Activated T-helper 9 cell treated with anti-CD3 and anti-CD28 coated beads, Interleukin-2, amount 50 U/mL, for 16 hours (primary cell): ENCODE data around the gene CCL4.
"Not testable (repeated sequence)": the region's sequence is repeated elsewhere in the genome, so short reads cannot be mapped to it uniquely, and the experiment has no call there.

ENCODE experiments used
- DNase-seq: peaks from one replicate; pipeline ENCODE4 v3.0.0-alpha.2; 2020; ENCODE audit warnings: low read depth

CCL4 gene

DNA sequence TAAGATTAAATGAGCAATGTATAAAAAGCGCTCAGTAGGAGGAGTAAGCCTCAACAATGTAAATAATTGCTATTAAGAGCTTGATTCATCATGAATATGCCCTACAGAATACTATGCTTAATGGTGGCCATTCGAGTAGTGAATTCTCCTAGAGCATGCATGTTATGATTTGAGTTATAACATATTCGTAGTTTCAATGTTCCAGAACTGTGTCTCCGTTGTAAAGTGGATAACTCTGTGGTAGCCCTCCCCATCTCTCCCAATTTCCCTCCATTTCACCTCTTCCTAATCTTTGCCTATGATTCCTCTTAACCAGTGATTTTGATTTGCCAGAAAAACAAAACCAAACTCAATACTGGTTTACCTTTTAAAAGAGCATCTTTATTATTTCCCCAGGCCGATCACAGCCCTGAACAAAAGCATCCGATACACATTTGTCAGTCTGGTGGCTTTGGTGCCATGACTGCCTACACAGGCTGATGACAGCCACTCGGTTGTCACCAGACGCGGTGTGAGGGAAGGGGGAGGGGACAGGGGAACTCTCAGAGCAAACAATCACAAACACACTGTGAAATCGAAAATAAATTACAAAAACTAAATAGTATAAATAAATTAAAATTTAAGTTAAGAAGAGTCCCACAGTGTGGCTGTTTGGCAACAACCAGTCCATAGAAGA is 15.6 kb upstream of the CCL4 start:
- not testable (repeated sequence) for DNase-seq

DNA sequence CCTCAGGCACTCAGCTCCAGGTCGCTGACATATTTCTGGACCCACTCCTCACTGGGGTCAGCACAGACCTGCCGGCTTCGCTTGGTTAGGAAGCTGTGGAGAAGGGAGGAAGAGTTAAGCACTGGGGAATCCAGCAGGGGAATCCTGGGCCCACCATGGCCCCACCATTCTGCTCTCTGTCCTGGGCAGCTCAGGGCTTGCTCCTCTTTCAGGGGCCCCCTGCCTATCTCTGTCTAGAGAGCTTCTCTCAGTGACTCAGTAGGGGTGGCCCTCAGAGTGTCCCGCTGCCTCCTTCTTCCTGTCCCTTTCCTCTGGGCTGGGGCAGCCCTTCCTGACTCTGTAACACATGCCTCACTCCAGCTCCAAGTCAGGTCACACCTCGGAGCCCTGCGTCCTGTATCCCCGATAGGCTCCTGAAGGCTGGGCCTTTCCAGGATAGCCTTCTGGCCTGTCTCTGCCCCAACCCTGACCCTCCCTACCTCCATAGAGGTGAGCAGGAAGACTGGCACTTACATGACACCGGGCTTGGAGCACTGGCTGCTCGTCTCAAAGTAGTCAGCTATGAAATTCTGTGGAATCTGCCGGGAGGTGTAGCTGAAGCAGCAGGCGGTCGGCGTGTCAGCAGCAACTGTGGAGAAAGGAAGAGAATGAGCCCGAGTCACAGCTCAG is 14.8 kb upstream of the CCL4 start:
- DNase-seq, result no peak

- DNase-seq, result no peak
Observed at GRCh38 chr17:36089339-36089865, 14.2 kb upstream of the CCL4 start.

- no peak for DNase-seq
Observed at GRCh38 chr17:36089888-36090836, 13.5 kb upstream of the CCL4 start, which contains the start of gene CCL3. Gene CCL3, minus strand, starts transcription at chr17:36090143. Its CDS starts 85 bp downstream, at chr17:36090058.

DNA sequence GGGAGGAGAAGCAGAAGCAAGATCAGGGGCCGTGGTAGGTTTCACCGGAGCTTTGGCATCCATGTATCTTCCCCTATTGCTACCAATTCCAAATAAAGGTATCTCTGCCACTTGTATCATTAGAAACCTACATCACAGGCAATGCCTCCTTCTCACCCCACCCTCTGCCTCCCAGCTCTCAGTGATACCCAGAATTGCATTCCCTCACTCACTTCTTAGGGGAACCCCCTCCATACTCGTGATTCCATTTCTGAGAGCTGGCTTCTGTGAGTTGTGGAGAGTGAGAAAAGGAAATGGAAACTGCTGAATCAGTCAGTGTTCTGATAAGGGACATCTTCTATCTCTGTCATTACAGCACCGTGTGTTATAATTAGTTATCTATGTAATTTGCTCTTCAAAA is 11.4 kb upstream of the CCL4 start:
- DNase-seq, result no peak

DNA sequence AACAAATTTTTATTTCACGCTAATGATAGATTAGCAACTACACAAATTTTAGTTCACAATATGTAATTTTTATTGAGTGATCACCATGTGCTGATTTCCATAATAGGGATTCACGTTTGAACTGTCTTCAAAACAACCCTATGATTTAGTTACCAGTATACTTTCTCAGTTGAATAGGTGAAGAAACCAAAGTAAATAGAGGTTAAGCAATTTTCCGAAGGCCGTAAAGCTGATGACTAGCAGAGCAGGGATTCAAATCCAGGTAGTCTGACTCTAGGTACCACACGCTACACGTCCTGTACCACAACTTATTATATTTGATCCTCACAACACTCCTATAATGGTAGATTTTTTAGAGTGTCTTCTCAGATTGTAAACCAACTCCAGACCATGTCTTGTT is 10.9 kb upstream of the CCL4 start:
- DNase-seq, result not testable (repeated sequence)

DNA sequence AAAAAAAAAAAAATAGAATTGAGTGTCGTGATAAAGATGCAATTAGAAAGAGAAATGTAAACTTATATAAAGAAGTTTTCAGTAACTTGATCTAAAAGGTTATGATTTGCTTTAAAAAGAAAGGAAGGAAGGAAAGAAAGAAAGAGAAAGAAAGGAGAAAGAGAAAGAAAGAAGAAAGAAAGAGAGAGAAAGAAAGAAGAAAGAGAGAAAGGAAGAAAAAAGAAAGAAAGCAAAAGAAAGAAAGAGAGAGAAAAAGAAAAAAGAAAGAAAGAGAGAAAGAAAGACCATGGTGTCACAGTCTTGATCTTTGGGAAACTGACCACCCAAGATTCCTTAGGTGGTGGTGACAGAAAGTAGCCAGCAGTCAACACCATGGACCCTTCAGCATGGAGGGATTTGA is 9.4 kb upstream of the CCL4 start:
- no peak for DNase-seq

- DNase-seq, result no peak
Observed at GRCh38 chr17:36094746-36095145, 8.9 kb upstream of the CCL4 start.

- DNase-seq, result no peak
Observed at GRCh38 chr17:36095992-36096391, 7.6 kb upstream of the CCL4 start.

GRCh38 chr17:36099004-36099403 is 4.6 kb upstream of the CCL4 start:
- not testable (repeated sequence) for DNase-seq

DNA sequence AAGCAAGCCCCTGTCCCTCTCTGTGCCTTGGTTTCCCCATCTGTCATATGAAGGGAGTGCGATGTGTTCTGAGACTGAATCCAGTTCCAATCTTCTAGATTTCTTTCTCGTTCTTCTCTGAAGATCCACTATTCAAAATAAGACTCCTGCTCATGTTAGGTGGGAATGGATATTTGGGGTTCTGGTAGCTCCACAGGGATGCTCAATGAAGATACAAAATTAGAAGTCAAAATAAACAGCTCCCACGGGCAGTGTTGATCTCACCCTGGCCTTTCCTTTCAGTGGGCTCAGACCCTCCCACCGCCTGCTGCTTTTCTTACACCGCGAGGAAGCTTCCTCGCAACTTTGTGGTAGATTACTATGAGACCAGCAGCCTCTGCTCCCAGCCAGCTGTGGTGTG is 619 bp downstream of the CCL4 start:
- DNase-seq, result not testable (repeated sequence)

DNA sequence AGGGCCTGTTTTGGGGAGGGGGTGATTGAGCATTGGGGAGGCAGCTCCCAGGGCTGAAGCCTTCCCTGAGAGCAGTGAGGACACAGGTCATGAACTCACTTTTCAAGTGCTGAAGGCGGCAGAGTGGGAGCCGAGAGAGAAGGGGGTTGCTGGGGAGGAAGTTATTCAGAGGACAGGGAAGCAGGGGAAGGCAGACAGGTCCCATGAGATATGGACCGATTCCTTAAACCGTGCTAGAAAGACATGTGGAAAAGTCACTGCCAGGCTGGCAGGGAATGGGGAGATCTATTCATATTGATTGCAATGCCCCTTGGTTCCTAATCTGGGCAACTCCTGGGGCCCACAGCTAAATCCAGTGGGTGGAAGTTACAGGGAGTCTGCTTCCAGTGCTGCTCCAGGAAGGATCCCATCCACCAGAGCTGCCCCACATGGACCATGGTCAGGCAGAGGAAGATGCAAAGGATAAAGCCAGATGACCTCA is 1.1 kb downstream of the CCL4 start:
- DNase-seq, result no peak

DNA sequence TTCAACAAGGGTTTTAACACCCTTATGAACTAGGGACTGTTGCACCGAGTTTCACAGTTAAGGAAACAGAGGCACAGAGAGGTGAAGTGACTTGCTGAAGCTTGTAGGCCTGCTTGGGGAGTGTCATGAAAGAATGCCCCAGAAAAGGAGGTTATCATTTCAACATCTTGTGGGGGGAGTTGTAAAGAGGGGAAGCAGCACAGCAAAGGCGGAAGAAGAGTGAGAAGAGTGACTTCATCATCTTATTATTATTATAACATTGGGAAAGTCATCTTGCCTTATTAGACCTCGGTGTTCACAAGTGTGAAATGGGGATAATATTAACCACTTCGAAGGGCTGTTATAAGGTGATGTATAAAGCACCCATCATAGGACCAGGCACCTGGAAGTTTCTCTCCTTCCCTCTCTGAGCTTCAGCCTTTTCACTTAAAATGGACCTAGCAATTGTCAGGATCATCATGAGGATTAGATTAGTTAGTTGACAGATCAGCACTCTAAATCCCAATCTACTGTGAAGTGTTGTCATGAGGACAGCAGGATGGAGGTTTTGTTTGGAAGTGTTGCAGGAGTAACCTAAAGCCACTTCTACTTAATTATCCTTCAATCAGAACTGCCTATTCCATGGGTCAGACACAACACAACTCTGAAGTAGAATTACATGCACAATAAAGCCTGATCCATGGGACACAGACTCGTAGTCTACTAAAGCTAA is 2.3 kb downstream of the CCL4 start:
- no peak for DNase-seq

DNA sequence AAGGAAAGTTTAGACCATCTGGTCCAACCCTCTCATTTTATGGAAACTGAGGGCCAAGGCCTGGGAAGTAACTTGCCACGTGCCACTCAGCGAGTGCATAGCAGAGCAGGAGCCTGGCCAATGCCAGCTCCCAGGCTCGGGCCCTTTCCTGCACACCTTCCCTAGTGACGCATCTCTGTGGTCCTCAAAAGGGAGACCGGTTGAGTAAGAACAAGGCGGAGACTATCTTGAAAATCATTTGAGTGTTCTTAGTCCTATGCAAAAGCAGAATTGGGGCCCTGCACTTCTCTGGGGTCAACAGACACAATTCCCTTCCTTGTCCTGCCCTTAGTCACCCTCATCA is 2.8 kb downstream of the CCL4 start:
- DNase-seq, result no peak

- DNase-seq, result no peak
Observed at GRCh38 chr17:36107660-36108059, 4.0 kb downstream of the CCL4 start.

- DNase-seq, result not testable (repeated sequence)
Observed at GRCh38 chr17:36108265-36108664, 4.6 kb downstream of the CCL4 start.

- no peak for DNase-seq
Observed at GRCh38 chr17:36111068-36111490, 7.5 kb downstream of the CCL4 start.

DNA sequence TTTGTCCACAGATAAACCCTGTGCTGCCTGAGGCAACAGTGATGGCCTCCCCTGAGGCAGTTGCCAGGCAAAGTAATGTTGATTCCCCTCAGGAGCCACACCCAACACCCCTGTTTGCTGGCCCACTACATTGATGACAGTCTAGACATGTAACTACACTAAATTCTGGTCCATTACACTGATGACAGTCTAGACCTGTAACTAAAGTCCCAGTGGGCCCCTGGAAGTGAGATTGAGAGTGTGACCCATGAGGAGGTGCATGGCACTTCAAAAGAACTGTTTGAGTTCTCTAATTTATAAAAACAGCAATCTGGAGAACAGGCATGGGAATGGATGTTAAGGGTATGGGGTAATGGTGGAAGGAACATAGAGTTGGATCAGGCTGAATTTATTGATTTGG is 8.9 kb downstream of the CCL4 start:
- DNase-seq, result no peak

DNA sequence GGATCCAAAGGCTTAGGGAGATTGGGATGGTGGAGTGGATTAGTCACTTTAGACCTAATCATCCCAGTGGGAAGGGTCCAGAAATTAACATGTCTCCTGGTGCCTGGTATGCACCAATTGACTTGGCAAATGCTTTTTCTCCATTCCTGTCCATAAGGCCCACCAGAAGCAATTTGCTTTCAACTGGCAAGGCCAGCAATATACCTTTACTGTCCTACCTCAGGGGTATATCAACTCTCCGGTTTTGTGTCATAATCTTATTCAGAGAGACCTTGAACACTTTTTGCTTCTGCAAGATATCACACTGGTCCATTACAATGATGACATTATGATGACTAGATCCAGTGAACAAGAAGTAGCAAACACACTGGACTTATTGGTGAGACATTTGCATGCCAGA is 9.5 kb downstream of the CCL4 start:
- not testable (repeated sequence) for DNase-seq

- DNase-seq, result not testable (repeated sequence)
Observed at GRCh38 chr17:36114971-36115648, 11.5 kb downstream of the CCL4 start.

DNA sequence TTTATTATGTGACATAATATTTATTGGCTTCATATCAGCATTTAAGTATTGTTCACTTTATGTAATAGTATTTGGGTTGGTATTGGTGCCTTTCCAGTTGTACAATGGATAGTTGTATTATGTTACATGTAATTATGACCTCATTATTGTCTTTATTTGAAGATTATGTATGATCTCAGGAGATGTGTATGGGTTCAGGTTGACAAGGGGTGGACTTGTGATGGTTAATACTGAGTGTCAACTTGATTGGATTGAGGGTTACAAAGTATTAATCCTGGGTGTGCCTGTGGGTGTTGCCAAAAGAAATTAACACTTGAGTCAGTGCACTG is 12.0 kb downstream of the CCL4 start:
- not testable (repeated sequence) for DNase-seq
